Measurements from ENCODE around the gene TSEN2. TPM values are rescaled to one million over a fixed set of nuclear protein-coding genes. Genes with fewer than 3 reads are reported as not detected.
A peak's percentile ranks its signal among the peaks of the same experiment; 100 is the strongest.

The TSEN2 gene
- total and polyA plus RNA-seq, 8 donors, result 10.7 to 43.0 (median 17.7) TPM

GRCh38 chr3:12472000-12472610, 12.2 kb upstream of the TSEN2 start:
- no peaks in the 10 kb centered on the region for H3K9me3 ChIP-seq
- no peak overlapping the region for H3K27ac ChIP-seq
- no peaks in the 10 kb centered on the region for H3K27me3 ChIP-seq
- DNase-seq, result no peak
- TF ChIP-seq POLR2AphosphoS5 (IDR thresholded peaks at IDR 0.05) (no peak), CTCF (IDR thresholded peaks at IDR 0.05) (no peak), POLR2A (IDR thresholded peaks at IDR 0.05) (no peak), EP300 (IDR thresholded peaks at IDR 0.05) (no peak)
- H3K4me3 ChIP-seq, result no peak overlapping the region
- H3K36me3 ChIP-seq, result no peaks in the 10 kb centered on the region
- intact Hi-C loops (cut with DNase I; ENCODE audit: low total_unique reads), result no loop called here
- 86 to 93% (median 90%) methylated on average over 9 to 11 of the region's 11 CpGs for WGBS, 5 donors
- H3K4me1 ChIP-seq, result peaks cover 0 to 15% (median 6%) of the 10 kb centered on the region in 4 donors

DNA sequence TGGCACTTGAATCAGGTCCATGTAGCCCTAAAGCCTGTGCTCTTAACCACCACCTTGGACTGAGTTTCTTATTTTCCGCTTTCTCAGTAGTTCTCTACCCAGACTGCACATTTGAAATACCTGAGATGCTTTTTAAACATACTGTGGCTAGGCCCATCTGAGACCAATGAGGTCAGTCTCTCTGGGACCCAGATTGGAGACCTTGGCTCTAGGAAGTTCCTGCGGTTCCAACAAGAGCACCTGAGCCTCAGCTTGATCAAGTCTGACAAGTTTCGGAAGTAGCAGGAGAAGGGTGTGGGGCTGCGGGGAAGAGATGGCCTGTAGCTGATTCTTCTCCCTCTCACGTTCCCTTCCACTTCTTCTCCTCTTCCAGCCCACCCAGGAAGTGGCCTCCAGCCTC, 11.5 kb upstream of the TSEN2 start:
- no peaks in the 10 kb centered on the region for H3K27me3 ChIP-seq
- DNase-seq, result no peak
- no peak overlapping the region for H3K4me3 ChIP-seq
- TF ChIP-seq POLR2A (IDR thresholded peaks at IDR 0.05) (no peak), POLR2AphosphoS5 (IDR thresholded peaks at IDR 0.05) (no peak), EP300 (IDR thresholded peaks at IDR 0.05) (no peak), CTCF (IDR thresholded peaks at IDR 0.05) (no peak)
- H3K9me3 ChIP-seq, result no peaks in the 10 kb centered on the region
- no peak overlapping the region for H3K27ac ChIP-seq
- H3K4me1 ChIP-seq, result peaks cover 0 to 17% (median 6%) of the 10 kb centered on the region in 4 donors
- H3K36me3 ChIP-seq, result no peaks in the 10 kb centered on the region
- 69 to 85% (median 75%) methylated on average over 5 of the region's 5 CpGs for WGBS, 5 donors
- intact Hi-C loops (cut with DNase I; ENCODE audit: low total_unique reads), result no loop called here

- no peaks in the 10 kb centered on the region for H3K9me3 ChIP-seq
- intact Hi-C loops (cut with DNase I; ENCODE audit: low total_unique reads), result no loop called here
- WGBS, 5 donors, result 79 to 91% (median 87%) methylated on average over 9 of the region's 9 CpGs
- H3K27ac ChIP-seq, result no peak overlapping the region
- H3K27me3 ChIP-seq, result no peaks in the 10 kb centered on the region
- peaks cover 0 to 17% (median 6%) of the 10 kb centered on the region in 4 donors for H3K4me1 ChIP-seq
- H3K4me3 ChIP-seq, result no peak overlapping the region
- H3K36me3 ChIP-seq, result no peaks in the 10 kb centered on the region
- DNase-seq, result no peak
- TF ChIP-seq CTCF (IDR thresholded peaks at IDR 0.05) (no peak), EP300 (IDR thresholded peaks at IDR 0.05) (no peak), POLR2AphosphoS5 (IDR thresholded peaks at IDR 0.05) (no peak), POLR2A (IDR thresholded peaks at IDR 0.05) (no peak)
These were observed 10.8 kb upstream of the TSEN2 start for GRCh38 chr3:12473511-12473910.

- intact Hi-C loops (cut with DNase I; ENCODE audit: low total_unique reads), result loop anchor here (5.0 kb wide), 1 partner anchor 344 kb away; no protein-coding TSS in a partner anchor
- whole genome bisulfite sequencing, 5 donors, result 66 to 76% (median 72%) methylated on average over 5 of the region's 5 CpGs
- H3K9me3 ChIP-seq, result no peaks in the 10 kb centered on the region
- no peaks in the 10 kb centered on the region for H3K36me3 ChIP-seq
- H3K4me3 ChIP-seq, result no peak overlapping the region
- H3K27me3 ChIP-seq, result no peaks in the 10 kb centered on the region
- no peak for TF ChIP-seq POLR2AphosphoS5 (IDR thresholded peaks at IDR 0.05)
- TF ChIP-seq EP300 (IDR thresholded peaks at IDR 0.05), result no peak
- no peak for TF ChIP-seq CTCF (IDR thresholded peaks at IDR 0.05)
- TF ChIP-seq POLR2A (IDR thresholded peaks at IDR 0.05), result no peak
- peaks cover 5 to 29% (median 18%) of the 10 kb centered on the region in 4 donors for H3K4me1 ChIP-seq
- peak in 1 of 2 donors; percentile 33 for DNase-seq
- H3K27ac ChIP-seq, result peak overlapping the region in 3 of 5 donors; percentile 3 to 62 (median 43)
These were observed 7.9 kb upstream of the TSEN2 start for GRCh38 chr3:12476238-12476897.

All from stomach (tissue), 9 donors.